ENCODE results near the gene LCE2B. TPM values are rescaled to one million over a fixed set of nuclear protein-coding genes. Genes with fewer than 3 reads are reported as not detected.

The LCE2B gene
- total and polyA plus RNA-seq, 4 donors = not detected

DNA sequence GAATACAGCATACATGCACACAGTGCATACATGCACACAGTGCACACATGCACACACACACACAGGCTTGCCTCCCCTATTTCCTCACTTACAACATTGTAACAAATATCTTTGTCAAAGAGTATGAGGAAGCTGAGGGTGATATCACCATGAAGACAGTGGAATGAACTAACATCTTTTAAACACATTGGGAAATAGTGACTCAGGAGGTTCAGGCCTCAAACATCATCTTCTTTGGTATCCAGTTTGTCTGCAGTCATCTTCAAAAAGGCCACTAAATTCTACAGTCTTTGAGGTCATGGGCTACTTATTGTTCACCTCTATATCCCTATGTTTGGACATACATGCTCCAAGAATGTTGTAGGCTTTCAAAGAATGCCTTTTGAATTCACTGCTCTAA, 2.1 kb upstream of the LCE2B start:
- ATAC-seq (ENCODE audit: insufficient read depth, low FRiP score) = no peak
- no peak overlapping the region for H3K27ac ChIP-seq (ENCODE audit: low read depth in 1 of 2, low read length in 1 of 2)
- no peaks in the 10 kb centered on the region for H3K36me3 ChIP-seq (ENCODE audit: control insufficient read depth in 4 of 4, insufficient read depth in 4 of 4, low read length in 4 of 4)
- H3K27me3 ChIP-seq (ENCODE audit: control insufficient read depth in 3 of 3, insufficient read depth in 3 of 3, low read length in 2 of 3) = no peaks in the 10 kb centered on the region
- H3K4me3 ChIP-seq = no peak overlapping the region
- H3K4me1 ChIP-seq (ENCODE audit: control insufficient read depth in 5 of 5, insufficient read depth in 5 of 5, low read length in 5 of 5) = no peaks in the 10 kb centered on the region
- H3K9ac ChIP-seq (ENCODE audit: insufficient read depth in 1 of 2, low read length in 2 of 2) = no peak overlapping the region
- H3K9me3 ChIP-seq (ENCODE audit: control insufficient read depth in 4 of 4, insufficient read depth in 3 of 4, low read length in 3 of 4) = peaks cover 0 to 4% (median 0%) of the 10 kb centered on the region in 4 donors
- no peak for DNase-seq
- TF ChIP-seq, protein P1, sequence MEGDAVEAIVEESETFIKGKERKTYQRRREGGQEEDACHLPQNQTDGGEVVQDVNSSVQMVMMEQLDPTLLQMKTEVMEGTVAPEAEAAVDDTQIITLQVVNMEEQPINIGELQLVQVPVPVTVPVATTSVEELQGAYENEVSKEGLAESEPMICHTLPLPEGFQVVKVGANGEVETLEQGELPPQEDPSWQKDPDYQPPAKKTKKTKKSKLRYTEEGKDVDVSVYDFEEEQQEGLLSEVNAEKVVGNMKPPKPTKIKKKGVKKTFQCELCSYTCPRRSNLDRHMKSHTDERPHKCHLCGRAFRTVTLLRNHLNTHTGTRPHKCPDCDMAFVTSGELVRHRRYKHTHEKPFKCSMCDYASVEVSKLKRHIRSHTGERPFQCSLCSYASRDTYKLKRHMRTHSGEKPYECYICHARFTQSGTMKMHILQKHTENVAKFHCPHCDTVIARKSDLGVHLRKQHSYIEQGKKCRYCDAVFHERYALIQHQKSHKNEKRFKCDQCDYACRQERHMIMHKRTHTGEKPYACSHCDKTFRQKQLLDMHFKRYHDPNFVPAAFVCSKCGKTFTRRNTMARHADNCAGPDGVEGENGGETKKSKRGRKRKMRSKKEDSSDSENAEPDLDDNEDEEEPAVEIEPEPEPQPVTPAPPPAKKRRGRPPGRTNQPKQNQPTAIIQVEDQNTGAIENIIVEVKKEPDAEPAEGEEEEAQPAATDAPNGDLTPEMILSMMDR (IDR thresholded peaks at IDR 0.05; ENCODE audit: control extremely low read depth, extremely low read depth) = no peak

DNA sequence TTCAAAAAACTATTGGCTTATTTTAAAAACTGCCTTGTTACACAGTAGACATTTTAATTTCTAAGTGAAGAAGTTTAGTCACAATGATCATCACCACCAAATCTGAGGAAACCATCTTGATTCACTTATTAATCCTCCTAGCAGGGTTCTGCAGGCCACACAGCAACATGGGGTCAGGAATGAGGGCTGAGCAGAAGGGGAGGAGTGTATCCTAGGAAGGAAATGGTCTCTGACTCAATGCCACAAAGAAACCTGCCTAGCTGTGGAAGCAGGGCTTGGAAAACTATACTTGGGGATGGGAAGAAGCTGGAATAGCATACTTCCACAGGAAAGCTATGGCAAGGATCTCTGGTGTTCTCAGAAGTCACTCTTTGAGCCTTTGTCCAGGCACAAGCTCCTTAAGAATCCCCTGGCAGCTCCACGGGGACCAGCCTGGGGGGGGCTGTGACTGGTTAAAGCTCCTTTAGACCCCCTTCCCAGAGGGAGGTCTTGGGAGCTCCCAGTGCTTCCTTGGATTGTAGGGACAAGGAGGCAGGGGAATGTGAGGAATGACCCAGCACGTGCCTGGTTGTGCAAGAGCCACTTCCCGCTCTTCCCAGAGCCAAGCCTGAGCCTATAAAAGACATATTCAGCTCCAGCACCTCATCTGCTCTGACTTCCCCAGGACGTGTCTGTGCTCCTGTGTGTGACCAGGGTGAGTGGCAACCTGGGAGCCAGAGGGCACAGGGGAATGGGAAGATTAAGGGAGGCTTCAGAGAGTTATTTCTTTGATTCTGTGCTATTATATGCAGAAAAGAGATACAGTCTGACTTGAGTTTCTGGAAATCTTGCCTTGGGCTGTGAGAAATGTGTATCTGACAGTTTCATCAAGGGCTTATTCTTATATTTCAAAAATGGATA, 12.0 kb downstream of the LCE2B start, which contains the start of gene LCE2A:
Gene LCE2A (plus strand): TSS at position 645 of the 900 bp plus-strand sequence. CDS start 557 bp downstream, outside the sequence.
- H3K36me3 ChIP-seq (ENCODE audit: control insufficient read depth in 4 of 4, insufficient read depth in 4 of 4, low read length in 4 of 4) = no peaks in the 10 kb centered on the region
- H3K27ac ChIP-seq (ENCODE audit: low read depth in 1 of 2, low read length in 1 of 2) = no peak within 1 kb of the TSS
- H3K9ac ChIP-seq (ENCODE audit: insufficient read depth in 1 of 2, low read length in 2 of 2) = no peak within 1 kb of the TSS
- WGBS, 2 donors = 42 to 65% methylated on average over 4 of the region's 4 CpGs
- DNase-seq (no peak), ATAC-seq (ENCODE audit: insufficient read depth, low FRiP score) (no peak)
- TF ChIP-seq, protein P1 (IDR thresholded peaks at IDR 0.05; ENCODE audit: control extremely low read depth, extremely low read depth) = no peak
- no peak within 1 kb of the TSS for H3K4me3 ChIP-seq
- H3K9me3 ChIP-seq (ENCODE audit: control insufficient read depth in 4 of 4, insufficient read depth in 3 of 4, low read length in 3 of 4) = peaks cover 0 to 2% (median under 1%) of the 10 kb centered on the region in 4 donors
- H3K27me3 ChIP-seq (ENCODE audit: control insufficient read depth in 3 of 3, insufficient read depth in 3 of 3, low read length in 2 of 3) = no peaks in the 10 kb centered on the region
- no peaks in the 10 kb centered on the region for H3K4me1 ChIP-seq (ENCODE audit: control insufficient read depth in 5 of 5, insufficient read depth in 5 of 5, low read length in 5 of 5)

DNA sequence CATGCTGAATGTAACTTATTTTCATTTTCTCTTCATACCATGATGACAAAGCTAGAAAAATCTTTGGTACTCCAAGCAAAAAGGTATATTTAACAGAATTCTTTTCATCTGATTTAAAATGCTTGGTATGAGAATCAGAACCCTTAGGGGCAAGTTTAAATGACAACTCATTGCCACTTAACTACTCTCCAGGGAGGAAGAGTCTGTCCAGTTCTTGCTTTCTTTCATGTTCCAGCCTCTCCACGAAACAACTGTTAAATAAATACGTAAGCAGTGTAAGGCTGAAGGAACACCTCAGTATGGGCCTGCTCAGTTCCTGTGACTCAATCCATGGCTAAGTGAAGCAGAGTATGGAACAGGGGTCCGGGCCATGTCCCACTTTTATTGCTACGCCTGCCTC, 13.8 kb downstream of the LCE2B start:
- Histone ChIP-seq H3K27ac (ENCODE audit: low read depth in 1 of 2, low read length in 1 of 2) (no peak overlapping the region), H3K9me3 (ENCODE audit: control insufficient read depth in 4 of 4, insufficient read depth in 3 of 4, low read length in 3 of 4) (peaks cover 0 to 2% (median under 1%) of the 10 kb centered on the region in 4 donors), H3K36me3 (ENCODE audit: control insufficient read depth in 4 of 4, insufficient read depth in 4 of 4, low read length in 4 of 4) (no peaks in the 10 kb centered on the region), H3K4me3 (no peak overlapping the region), H3K27me3 (ENCODE audit: control insufficient read depth in 3 of 3, insufficient read depth in 3 of 3, low read length in 2 of 3) (no peaks in the 10 kb centered on the region), H3K9ac (ENCODE audit: insufficient read depth in 1 of 2, low read length in 2 of 2) (no peak overlapping the region), H3K4me1 (ENCODE audit: control insufficient read depth in 5 of 5, insufficient read depth in 5 of 5, low read length in 5 of 5) (no peaks in the 10 kb centered on the region)
- 78 to 83% methylated on average over 4 of the region's 4 CpGs for WGBS, 2 donors
- ATAC-seq (ENCODE audit: insufficient read depth, low FRiP score) (no peak), DNase-seq (no peak)
- TF ChIP-seq, protein P1 (IDR thresholded peaks at IDR 0.05; ENCODE audit: control extremely low read depth, extremely low read depth) = no peak

Data from lung (tissue), 12 donors.